Uterus (tissue), 4 donors: Measurements from ENCODE around the gene DLG3. TPM values are rescaled to one million over a fixed set of nuclear protein-coding genes. Genes with fewer than 3 reads are reported as not detected.

Experiments used
- DNase-seq, 2 donors: peaks; one replicate each; pipeline ENCODE4 v3.0.0-alpha.2; 2019 to 2020
- H3K27ac ChIP-seq, 2 donors: fragments of 200-600 bp; sonication (generic); 1 replicate in 1 of 2; 2 replicates in 1 of 2; pipeline ENCODE4 v1.5.1; 2016 to 2018
- H3K27me3 ChIP-seq, 2 donors: fragments of 200-600 bp; sonication (generic); one replicate each; pipeline ENCODE4 v1.5.1; 2018 to 2019; ENCODE audit warnings: control low read depth in 1 of 2
- H3K36me3 ChIP-seq, 2 donors: fragments of 200-600 bp; sonication (generic); one replicate each; pipeline ENCODE4 v1.5.1; 2019; ENCODE audit warnings: control low read depth in 1 of 2
- H3K4me1 ChIP-seq, 2 donors: fragments of 200-600 bp; sonication (generic); one replicate each; pipeline ENCODE4 v1.5.1; 2018 to 2019; ENCODE audit warnings: control low read depth in 1 of 2
- H3K4me3 ChIP-seq, 2 donors: fragments of 200-600 bp; sonication (generic); 1 replicate in 1 of 2; 2 replicates in 1 of 2; pipeline ENCODE4 v1.5.1; 2018 to 2019; ENCODE audit warnings: mild to moderate bottlenecking in 1 of 2
- H3K9me3 ChIP-seq, 2 donors: fragments of 200-600 bp; sonication (generic); one replicate each; pipeline ENCODE4 v1.5.1; 2019; ENCODE audit warnings: control low read depth in 1 of 2
- POLR2A ChIP-seq, 2 donors: fragments of 450-650 bp; IDR thresholded peaks; one replicate each; pipeline ENCODE4 v1.6.1; 2016; ENCODE audit warnings: antibody characterized with exemption in 2 of 2, mild to moderate bottlenecking in 1 of 2, moderate library complexity in 1 of 2
- intact Hi-C: fragments of 100-400 bp; cut with DNase I; formaldehyde crosslinking; loops from one replicate; pipeline ENCODE4 v1.15.1; 2023; ENCODE audit warnings: low total_unique reads
- total RNA-seq, 4 donors: library from RNA; depleted of rRNA in 3 of 4; stranded (reverse); fragments of >200 nt in 3 of 4; gene quantifications; one replicate each; pipeline versions ENCODE4 v1.1.0 to v1.2.4, GENCODE V29; 2014 to 2023
- TF ChIP-seq, protein P1 (sequence below), 4 experiments: fragments of 200-600 bp in 2 of 4; fragments of 450-650 bp in 2 of 4; sonication (generic) in 2 of 4; IDR thresholded peaks; one replicate each; pipeline ENCODE4 v1.5.1; 2016 to 2019; ENCODE audit warnings: antibody characterized with exemption in 4 of 4, mild to moderate bottlenecking in 2 of 4, moderate library complexity in 1 of 4
- donor health status: DM: yes; HTN: yes; CAD: no.

DLG3 gene
- total RNA-seq, 4 donors from 2014 or later, result 4.9 to 72.6 (median 33.5) TPM

DNA sequence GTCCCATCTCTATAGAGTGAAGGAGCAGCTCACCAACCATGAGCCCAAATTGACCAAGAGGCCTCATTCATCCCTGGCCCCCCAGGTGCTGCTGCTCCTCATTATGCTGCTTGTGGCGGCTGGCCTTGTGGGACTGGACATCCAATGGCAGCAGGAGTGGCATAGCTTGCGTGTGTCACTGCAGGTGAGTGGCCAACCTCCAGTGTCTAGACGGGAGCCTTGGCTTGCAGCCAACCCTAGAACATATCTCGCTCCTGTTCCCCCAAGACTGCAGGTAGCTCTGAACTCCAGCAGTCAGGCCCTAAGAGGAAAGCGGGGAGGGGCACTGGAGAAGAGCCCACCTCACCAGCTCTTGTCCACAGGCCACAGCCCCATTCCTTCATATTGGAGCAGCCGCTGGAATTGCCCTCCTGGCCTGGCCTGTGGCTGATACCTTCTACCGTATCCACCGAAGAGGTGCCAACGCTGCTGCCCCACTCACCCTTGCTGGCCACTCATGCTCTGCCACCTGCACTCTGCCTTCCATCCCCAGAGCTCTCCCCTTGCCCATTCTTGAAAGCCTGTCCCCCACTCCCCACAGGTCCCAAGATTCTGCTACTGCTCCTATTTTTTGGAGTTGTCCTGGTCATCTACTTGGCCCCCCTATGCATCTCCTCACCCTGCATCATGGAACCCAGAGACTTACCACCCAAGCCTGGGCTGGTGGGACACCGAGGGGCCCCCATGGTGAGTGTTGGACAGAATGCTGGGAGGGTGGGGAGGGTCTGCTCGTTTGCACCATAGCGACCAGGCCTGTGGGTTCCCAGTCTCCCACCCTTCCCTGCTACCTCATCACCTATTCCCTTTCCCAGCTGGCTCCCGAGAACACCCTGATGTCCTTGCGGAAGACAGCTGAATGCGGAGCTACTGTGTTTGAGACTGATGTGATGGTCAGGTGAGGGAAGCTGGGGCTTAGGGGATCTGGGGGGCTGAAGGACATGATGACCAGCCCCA lies 18.1 kb upstream of the DLG3 start:
- no peaks in the 10 kb centered on the region for H3K27me3 ChIP-seq
- H3K4me1 ChIP-seq, result no peaks in the 10 kb centered on the region
- no peak overlapping the region for H3K27ac ChIP-seq
- no peak overlapping the region for H3K4me3 ChIP-seq
- TF ChIP-seq, protein P1, sequence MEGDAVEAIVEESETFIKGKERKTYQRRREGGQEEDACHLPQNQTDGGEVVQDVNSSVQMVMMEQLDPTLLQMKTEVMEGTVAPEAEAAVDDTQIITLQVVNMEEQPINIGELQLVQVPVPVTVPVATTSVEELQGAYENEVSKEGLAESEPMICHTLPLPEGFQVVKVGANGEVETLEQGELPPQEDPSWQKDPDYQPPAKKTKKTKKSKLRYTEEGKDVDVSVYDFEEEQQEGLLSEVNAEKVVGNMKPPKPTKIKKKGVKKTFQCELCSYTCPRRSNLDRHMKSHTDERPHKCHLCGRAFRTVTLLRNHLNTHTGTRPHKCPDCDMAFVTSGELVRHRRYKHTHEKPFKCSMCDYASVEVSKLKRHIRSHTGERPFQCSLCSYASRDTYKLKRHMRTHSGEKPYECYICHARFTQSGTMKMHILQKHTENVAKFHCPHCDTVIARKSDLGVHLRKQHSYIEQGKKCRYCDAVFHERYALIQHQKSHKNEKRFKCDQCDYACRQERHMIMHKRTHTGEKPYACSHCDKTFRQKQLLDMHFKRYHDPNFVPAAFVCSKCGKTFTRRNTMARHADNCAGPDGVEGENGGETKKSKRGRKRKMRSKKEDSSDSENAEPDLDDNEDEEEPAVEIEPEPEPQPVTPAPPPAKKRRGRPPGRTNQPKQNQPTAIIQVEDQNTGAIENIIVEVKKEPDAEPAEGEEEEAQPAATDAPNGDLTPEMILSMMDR (IDR thresholded peaks at IDR 0.05), result no peak
- TF ChIP-seq POLR2A (IDR thresholded peaks at IDR 0.05), result no peak
- no peaks in the 10 kb centered on the region for H3K9me3 ChIP-seq
- DNase-seq, result no peak
- intact Hi-C loops, result no loop called here
- no peaks in the 10 kb centered on the region for H3K36me3 ChIP-seq

DNA sequence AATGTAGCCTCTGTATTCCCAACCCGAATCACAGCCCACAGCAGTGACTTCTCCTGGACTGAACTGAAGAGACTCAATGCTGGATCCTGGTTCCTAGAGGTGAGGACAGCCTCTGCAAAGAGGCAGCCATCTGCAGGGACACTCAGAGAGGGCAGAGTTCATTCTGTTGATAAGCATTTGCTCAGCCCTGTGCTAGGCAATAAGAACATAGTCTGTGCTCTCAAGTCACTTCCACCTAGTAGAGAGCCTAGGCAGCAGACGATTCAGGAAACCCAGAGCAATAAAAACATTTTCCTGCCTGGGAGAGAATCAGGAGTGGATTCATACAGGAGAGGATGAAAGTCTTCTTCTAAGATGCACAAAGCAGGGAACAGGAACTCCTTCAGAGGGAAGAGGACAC lies 17.3 kb upstream of the DLG3 start:
- Histone ChIP-seq H3K4me1 (no peaks in the 10 kb centered on the region), H3K27me3 (no peaks in the 10 kb centered on the region), H3K27ac (no peak overlapping the region), H3K36me3 (no peaks in the 10 kb centered on the region), H3K9me3 (no peaks in the 10 kb centered on the region), H3K4me3 (no peak overlapping the region)
- TF ChIP-seq, protein P1 (IDR thresholded peaks at IDR 0.05), result no peak
- TF ChIP-seq POLR2A (IDR thresholded peaks at IDR 0.05), result no peak
- intact Hi-C loops, result no loop called here
- DNase-seq, result no peak

DNA sequence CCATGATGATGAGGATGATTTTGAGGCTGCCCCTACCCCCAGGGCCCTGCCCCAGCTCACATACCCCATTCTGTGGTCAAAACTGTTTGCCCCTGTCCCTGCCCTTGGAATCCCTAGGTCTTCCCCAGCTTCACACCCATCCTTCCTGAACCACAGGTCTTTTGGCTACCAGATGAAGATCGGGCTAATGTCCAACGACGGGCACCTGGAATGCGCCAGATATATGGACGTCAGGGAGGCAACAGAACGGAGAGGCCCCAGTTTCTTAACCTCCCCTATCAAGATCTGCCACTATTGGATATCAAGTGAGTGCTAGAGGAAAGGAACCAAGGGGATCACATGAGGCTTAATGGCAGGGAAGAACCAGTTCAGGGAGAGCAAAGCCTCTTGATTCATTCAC lies 14.9 kb upstream of the DLG3 start:
- Histone ChIP-seq H3K9me3 (no peaks in the 10 kb centered on the region), H3K4me1 (no peaks in the 10 kb centered on the region), H3K36me3 (no peaks in the 10 kb centered on the region), H3K27ac (no peak overlapping the region), H3K4me3 (no peak overlapping the region), H3K27me3 (no peaks in the 10 kb centered on the region)
- no peak for DNase-seq
- TF ChIP-seq POLR2A (IDR thresholded peaks at IDR 0.05), result no peak
- TF ChIP-seq, protein P1 (IDR thresholded peaks at IDR 0.05), result no peak
- intact Hi-C loops, result no loop called here

DNA sequence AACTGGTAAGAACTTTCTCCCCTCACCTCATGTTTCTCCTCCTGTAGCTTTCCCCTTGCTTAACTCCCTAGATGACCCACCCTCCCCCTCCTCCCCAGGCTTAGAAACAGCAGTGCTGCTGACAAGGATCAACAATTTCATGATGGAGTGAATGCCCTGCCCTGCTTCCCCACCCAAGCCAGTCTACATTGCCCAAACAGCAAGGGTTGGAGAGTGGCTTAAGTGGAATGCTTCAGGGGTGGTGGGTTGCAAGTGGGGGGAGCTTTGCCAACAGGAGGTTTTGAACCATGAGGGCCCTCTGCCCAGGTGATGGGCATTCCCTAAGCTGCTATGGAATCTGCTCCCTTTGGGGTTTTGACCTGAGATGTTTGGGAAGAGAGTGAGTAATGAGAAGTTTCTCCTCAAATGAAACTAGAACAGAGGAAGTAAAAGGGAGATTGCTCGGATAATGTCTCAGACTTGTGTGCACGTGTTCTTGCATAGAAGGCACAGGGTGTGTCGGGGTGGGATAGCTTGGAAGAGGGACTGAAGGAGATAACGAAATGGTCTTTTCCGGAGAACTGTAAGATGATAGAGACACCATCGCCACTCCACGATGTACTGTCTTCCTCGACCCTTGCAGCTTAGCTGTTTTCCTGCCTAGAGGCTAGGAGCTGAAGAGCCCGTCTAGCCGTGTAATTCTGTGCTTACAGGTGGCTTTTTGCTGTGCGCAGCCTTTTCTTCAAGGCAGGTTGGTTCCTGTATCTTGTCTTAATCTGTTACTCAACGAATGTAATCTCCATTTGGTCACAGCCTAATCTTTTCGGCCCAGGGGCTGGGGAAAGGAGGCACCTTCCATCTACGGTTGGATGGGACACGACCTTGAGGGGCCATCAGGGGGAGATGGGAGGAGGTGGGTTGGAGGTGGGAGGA lies 11.4 kb upstream of the DLG3 start:
- Histone ChIP-seq H3K36me3 (no peaks in the 10 kb centered on the region), H3K4me1 (no peaks in the 10 kb centered on the region), H3K4me3 (peak overlapping the region; percentile 38 to 49), H3K27me3 (no peaks in the 10 kb centered on the region), H3K9me3 (no peaks in the 10 kb centered on the region), H3K27ac (peak overlapping the region in 1 of 2 donors; percentile 24)
- DNase-seq, result no peak
- intact Hi-C loops, result no loop called here
- TF ChIP-seq, protein P1 (IDR thresholded peaks at IDR 0.05), result no peak
- no peak for TF ChIP-seq POLR2A (IDR thresholded peaks at IDR 0.05)
